Endothelial cell of umbilical vein (primary cell): ENCODE results near the gene PTOV1.

Experiments used
- CTCF ChIP-seq, 2 donors: IDR thresholded peaks; 1 replicate in 1 of 2; 2 replicates in 1 of 2; pipeline ENCODE4 v1.5.1; 2011; ENCODE audit warnings: low read length in 2 of 2, mild to moderate bottlenecking in 2 of 2, moderate library complexity in 2 of 2, control low read depth in 1 of 2, inconsistent platforms in 1 of 2, low read depth in 1 of 2; ENCODE audit not compliant: insufficient read depth in 1 of 2; ENCODE audit errors: extremely low read depth in 1 of 2
- EZH2 ChIP-seq: IDR thresholded peaks from 2 replicates; pipeline ENCODE4 v1.6.1; 2012; ENCODE audit warnings: borderline replicate concordance, low read depth, mild to moderate bottlenecking, moderate library complexity, low read length, inconsistent platforms; ENCODE audit not compliant: severe bottlenecking
- JUN ChIP-seq: IDR thresholded peaks from 2 replicates; pipeline ENCODE4 v1.6.1; 2011; ENCODE audit warnings: borderline replicate concordance, low read depth; ENCODE audit not compliant: insufficient read length, insufficient read depth
- POLR2A ChIP-seq: IDR thresholded peaks from 2 replicates; pipeline ENCODE4 v1.6.1; 2012; ENCODE audit warnings: low read depth, mild to moderate bottlenecking, control low read depth, low read length
- POLR2AphosphoS5 ChIP-seq: IDR thresholded peaks from 2 replicates; pipeline ENCODE4 v1.6.1; 2012; ENCODE audit warnings: low read depth, mild to moderate bottlenecking, control low read depth, low read length, moderate library complexity; ENCODE audit not compliant: insufficient read depth
- TF ChIP-seq, protein P1 (sequence below): IDR thresholded peaks from 2 replicates; pipeline ENCODE4 v1.6.1; 2011; ENCODE audit not compliant: insufficient read depth, insufficient read length

- TF ChIP-seq POLR2A = peak; percentile 7
- no peak for TF ChIP-seq CTCF (IDR thresholded peaks at IDR 0.05; ENCODE audit: extremely low read depth in 1 of 2, insufficient read depth in 1 of 2, low read depth in 1 of 2, low read length in 2 of 2)
- TF ChIP-seq, protein P1, sequence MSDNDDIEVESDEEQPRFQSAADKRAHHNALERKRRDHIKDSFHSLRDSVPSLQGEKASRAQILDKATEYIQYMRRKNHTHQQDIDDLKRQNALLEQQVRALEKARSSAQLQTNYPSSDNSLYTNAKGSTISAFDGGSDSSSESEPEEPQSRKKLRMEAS = no peak
- no peak for TF ChIP-seq JUN
- no peak for TF ChIP-seq POLR2AphosphoS5
- no peak for TF ChIP-seq EZH2
Observed at GRCh38 chr19:49870309-49870901, 19.4 kb downstream of the PTOV1 start.
